WTC11 (cell line): ENCODE data around the gene LIMK1. TPM values are rescaled to one million over a fixed set of nuclear protein-coding genes. Genes with fewer than 3 reads are reported as not detected.
"Not testable (repeated sequence)": the region's sequence is repeated elsewhere in the genome, so short reads cannot be mapped to it uniquely, and the experiment has no call there.

Source experiments
- ATAC-seq: fragments of 200-7000 bp; cut with Tn5 transposase; 2 replicates; pipeline ENCODE4 v1.10.0; 2021; ENCODE audit warnings: mild to moderate bottlenecking, moderate library complexity
- CTCF ChIA-PET: fragments of 300-600 bp; sonication (Branson Sonifier 250); formaldehyde crosslinking; loops from one replicate; lab custom pipeline; 2021; ENCODE audit warnings: antibody characterized with exemption; lab: Charles Lee
- POLR2A ChIA-PET: fragments of 350-600 bp; sonication (Branson Sonifier 250); formaldehyde crosslinking; loops from one replicate; lab custom pipeline; 2021; ENCODE audit warnings: antibody characterized with exemption; lab: Charles Lee
- DNase-seq: peaks from one replicate; pipeline ENCODE4 v3.0.0; 2021; ENCODE audit warnings: low spot score
- H3K27ac Mint-ChIP-seq: 2 replicates; pipeline ENCODE4 v1.8.0; 2021; ENCODE audit warnings: mixed read lengths
- H3K27me3 Mint-ChIP-seq: 2 replicates; pipeline ENCODE4 v1.8.0; 2021; ENCODE audit warnings: low read depth, mild to moderate bottlenecking, moderate library complexity, mixed read lengths
- H3K36me3 Mint-ChIP-seq: 2 replicates; pipeline ENCODE4 v1.8.0; 2021; ENCODE audit warnings: mixed read lengths
- H3K4me1 Mint-ChIP-seq: 2 replicates; pipeline ENCODE4 v1.8.0; 2022; ENCODE audit warnings: mixed read lengths
- H3K4me3 Mint-ChIP-seq: 2 replicates; pipeline ENCODE4 v1.8.0; 2021; ENCODE audit warnings: mild to moderate bottlenecking, moderate library complexity, mixed read lengths
- H3K9me3 Mint-ChIP-seq: 2 replicates; pipeline ENCODE4 v1.8.0; 2021; ENCODE audit warnings: mixed read lengths
- total RNA-seq: library from RNA; stranded (reverse); gene quantifications from 3 replicates; pipeline ENCODE4 v1.2.3, GENCODE V29; 2021

LIMK1 gene
- total RNA-seq, 1 experiment from 2014 or later: 85.4 TPM

DNA sequence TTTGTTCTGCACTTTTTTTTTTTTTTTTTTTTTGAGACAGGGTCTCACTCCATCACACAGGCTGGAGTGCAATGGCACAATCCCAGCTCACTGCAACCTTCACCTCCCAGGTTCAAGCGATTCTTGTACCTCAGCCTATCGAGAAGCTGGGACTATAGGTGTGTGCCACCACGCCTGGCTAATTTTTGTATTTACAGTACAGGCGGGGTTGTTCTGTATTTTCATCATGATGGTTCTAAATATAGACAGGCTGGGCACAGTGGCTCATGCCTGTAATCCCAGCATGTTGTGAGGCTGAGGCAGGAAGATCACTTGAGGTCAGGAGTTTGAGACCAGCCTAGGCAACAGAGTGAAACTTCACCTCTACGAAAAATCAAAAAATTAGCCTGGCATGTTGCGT lies 83.7 kb downstream of the LIMK1 start:
- H3K9me3 Mint-ChIP-seq, H3K36me3 Mint-ChIP-seq, DNase-seq, H3K27me3 Mint-ChIP-seq, H3K4me3 Mint-ChIP-seq, POLR2A ChIA-PET, H3K4me1 Mint-ChIP-seq, ATAC-seq, H3K27ac Mint-ChIP-seq: not testable (repeated sequence)
- CTCF ChIA-PET: interaction anchor here (0.6 to 1.7 kb wide), 4 partner anchors 12 to 113 kb away, joined by 3 to 5 read pairs (median 4); no protein-coding TSS in a partner anchor

Other genes with a start within 250 kb of the LIMK1 start
- gene METTL27, start 241.3 kb upstream of the LIMK1 start, total RNA-seq: 4.3 to 7.7 TPM (median 6.6 TPM) in 3 replicates
- gene TMEM270, start 222.6 kb upstream of the LIMK1 start, total RNA-seq: 0.28 TPM in 1 of 3 replicates, not detected in the others
- 3.3 to 5.4 TPM (median 3.9 TPM) in 3 replicates for gene ELN, start 55.6 kb upstream of the LIMK1 start, total RNA-seq
- gene EIF4H, start 90.6 kb downstream of the LIMK1 start, total RNA-seq: 355 to 373 TPM (median 371 TPM) in 3 replicates
- 0.33 to 0.76 TPM (median 0.41 TPM) in 3 replicates for gene LAT2, start 126.2 kb downstream of the LIMK1 start, total RNA-seq
- 74.1 to 80.7 TPM (median 79.4 TPM) in 3 replicates for gene RFC2, start 170.6 kb downstream of the LIMK1 start, total RNA-seq
- gene CLIP2, start 205.6 kb downstream of the LIMK1 start, total RNA-seq: 48.1 to 49.7 TPM (median 48.4 TPM) in 3 replicates